HEK293T (cell line): ENCODE data around the gene SLC43A2.

Experiments used
- L3MBTL2 ChIP-seq: fragments of 450-650 bp; conservative IDR thresholded peaks from 2 replicates; pipeline ENCODE4 v1.6.1; 2016; ENCODE audit warnings: mild to moderate bottlenecking
- PKNOX1 ChIP-seq: fragments of 450-650 bp; IDR thresholded peaks from 2 replicates; pipeline ENCODE4 v1.6.1; 2016

DNA sequence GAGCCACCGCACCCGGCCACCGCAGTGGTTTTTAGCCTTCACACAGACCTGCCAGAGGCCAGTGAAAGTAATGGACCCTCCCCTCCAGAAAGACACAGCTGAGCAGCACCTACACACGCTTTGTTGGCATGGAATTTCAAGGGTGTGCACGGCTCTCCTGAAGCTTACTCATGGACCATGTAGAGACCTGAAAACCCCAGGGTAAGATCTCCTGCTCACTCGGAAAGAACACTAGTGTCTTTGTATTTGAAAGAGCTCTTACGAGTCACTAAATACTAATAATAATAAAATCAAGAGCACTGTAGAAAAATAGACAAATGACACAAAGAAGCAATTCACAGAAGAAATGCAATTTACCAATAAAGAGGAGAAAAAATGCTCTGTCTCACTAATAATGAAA, 20.0 kb downstream of the SLC43A2 start:
- no peak for TF ChIP-seq L3MBTL2
- no peak for TF ChIP-seq PKNOX1
